SU-DHL-6 (cell line): Measurements from ENCODE around the gene ZNFX1.

Experiments
- H2AFZ ChIP-seq: fragments of 200-600 bp; sonication (generic); 2 replicates; pipeline ENCODE4 v1.6.1; 2014; ENCODE audit warnings: low read depth, mild to moderate bottlenecking, moderate library complexity, mixed read lengths, antibody characterized with exemption, low read length; ENCODE audit not compliant: severe bottlenecking
- H3F3A ChIP-seq: fragments of 200-600 bp; shearing (Covaris generic); 2 replicates; pipeline ENCODE4 v1.6.0; 2016; ENCODE audit warnings: antibody characterized with exemption, mild to moderate bottlenecking; ENCODE audit not compliant: insufficient read depth
- H3K27ac ChIP-seq: fragments of 200-600 bp; sonication (generic); 2 replicates; pipeline ENCODE4 v1.5.1; 2016; ENCODE audit warnings: low read depth, mild to moderate bottlenecking, low read length, moderate library complexity, mixed read lengths
- H3K27me3 ChIP-seq: fragments of 200-600 bp; sonication (generic), shearing (Covaris generic); 2 replicates; pipeline ENCODE4 v1.6.0; 2014; ENCODE audit warnings: mild to moderate bottlenecking, low read length
- H3K36me3 ChIP-seq: fragments of 200-600 bp; sonication (generic); 2 replicates; pipeline ENCODE4 v1.6.1; 2014; ENCODE audit warnings: mild to moderate bottlenecking, low read length, mixed read lengths
- H3K4me2 ChIP-seq: fragments of 300-600, 200-600 bp; shearing (Covaris generic), sonication (generic); 2 replicates; pipeline ENCODE4 v1.6.0; 2014; ENCODE audit warnings: low read length, low read depth, mild to moderate bottlenecking; ENCODE audit not compliant: poor library complexity, severe bottlenecking
- H3K4me3 ChIP-seq: fragments of 200-600 bp; sonication (generic); 2 replicates; pipeline ENCODE4 v1.5.1; 2014; ENCODE audit warnings: antibody characterized with exemption, low read length, mild to moderate bottlenecking, mixed read lengths; ENCODE audit not compliant: insufficient read depth, poor library complexity, severe bottlenecking
- H3K79me2 ChIP-seq: fragments of 200-600 bp; sonication (generic); 2 replicates; pipeline ENCODE4 v1.6.1; 2014; ENCODE audit warnings: mild to moderate bottlenecking, low read length, moderate library complexity; ENCODE audit not compliant: insufficient read depth
- H3K9ac ChIP-seq: fragments of 200-600 bp; sonication (generic); 2 replicates; pipeline ENCODE4 v1.7.0; 2014; ENCODE audit warnings: mild to moderate bottlenecking, low read length
- H3K9me2 ChIP-seq: fragments of 200-600 bp; sonication (generic); replicated peaks from 2 replicates; pipeline ENCODE4 v1.6.1; 2014; ENCODE audit warnings: low read length; ENCODE audit not compliant: insufficient read depth
- H3K9me3 ChIP-seq: fragments of 200-600 bp; sonication (generic); 2 replicates; pipeline ENCODE4 v1.6.1; 2014; ENCODE audit warnings: low read length, mixed read lengths; ENCODE audit not compliant: insufficient read depth
- H4K20me1 ChIP-seq: fragments of 200-600 bp; sonication (generic); 2 replicates; pipeline ENCODE4 v1.6.1; 2014; ENCODE audit warnings: low read depth, mild to moderate bottlenecking, antibody characterized with exemption, low read length, moderate library complexity, mixed read lengths
- CTCF ChIP-seq: fragments of 200-600 bp; sonication (generic); IDR thresholded peaks from one replicate; pipeline ENCODE4 v1.5.1; 2017; ENCODE audit warnings: antibody characterized with exemption, mild to moderate bottlenecking, low read length, moderate library complexity; ENCODE audit not compliant: insufficient read depth, poor library complexity, severe bottlenecking
- EZH2phosphoT487 ChIP-seq: fragments of 200-600 bp; sonication (generic), shearing (Covaris generic); conservative IDR thresholded peaks from 2 replicates; pipeline ENCODE4 v1.6.1; 2018; ENCODE audit warnings: mild to moderate bottlenecking, antibody characterized with exemption, low read length, moderate library complexity, mixed read lengths

Gene ZNFX1

DNA sequence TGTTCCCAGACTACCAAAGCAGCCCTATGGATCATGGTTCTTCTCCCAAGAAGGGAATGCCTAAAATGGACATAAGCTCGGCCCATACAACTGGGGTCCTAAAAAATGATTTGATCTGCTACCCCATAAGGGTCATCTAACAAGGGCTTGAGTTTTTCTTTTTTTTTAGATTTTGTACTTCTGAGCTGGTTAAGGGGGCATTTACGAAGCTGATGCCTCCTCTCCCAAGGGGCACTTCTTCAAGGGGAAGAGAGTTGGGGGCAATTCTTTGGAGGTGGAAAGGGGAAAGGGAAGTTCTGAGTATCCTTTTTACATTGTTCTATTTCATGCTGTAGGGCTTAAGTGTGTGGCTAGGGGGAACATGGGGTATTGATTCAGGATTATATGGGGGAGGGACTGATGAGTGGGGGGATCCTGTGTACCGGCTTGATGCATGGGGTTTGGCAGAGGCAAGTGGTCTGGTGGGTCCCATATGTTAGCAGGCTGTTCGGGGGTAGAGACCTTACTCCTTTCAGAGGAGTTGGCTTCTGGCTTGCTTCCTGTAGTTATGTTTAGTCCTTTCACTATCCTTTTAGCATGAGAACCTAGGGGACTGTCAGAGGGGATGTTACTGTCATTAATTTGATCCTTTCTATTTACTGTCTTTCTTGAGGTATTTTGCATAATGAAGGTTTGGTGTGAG is 8.1 kb upstream of the ZNFX1 start:
- Histone ChIP-seq H3K9ac (no peak overlapping the region), H3K4me3 (no peak overlapping the region), H2AFZ (no peak overlapping the region), H3K79me2 (peaks cover 62% of the 10 kb centered on the region), H3F3A (peaks cover 98% of the 10 kb centered on the region), H3K36me3 (peaks cover 82% of the 10 kb centered on the region), H3K4me2 (peak overlapping the region; percentile 3), H3K27ac (no peak overlapping the region), H3K9me2 (no peaks in the 10 kb centered on the region), H3K9me3 (no peaks in the 10 kb centered on the region; the same call in 1 of the 2 replicates), H3K27me3 (no peaks in the 10 kb centered on the region), H4K20me1 (peaks cover 64% of the 10 kb centered on the region)
- no peak for TF ChIP-seq EZH2phosphoT487
- no peak for TF ChIP-seq CTCF

GRCh38 chr20:49285233-49285668 is 7.4 kb upstream of the ZNFX1 start:
- H3K36me3 ChIP-seq, result peaks cover 89% of the 10 kb centered on the region
- peaks cover 72% of the 10 kb centered on the region for H4K20me1 ChIP-seq
- no peak overlapping the region for H3K27ac ChIP-seq
- H3F3A ChIP-seq, result peaks cover 98% of the 10 kb centered on the region
- H3K4me3 ChIP-seq, result no peak overlapping the region
- TF ChIP-seq EZH2phosphoT487, result no peak
- TF ChIP-seq CTCF, result no peak
- peaks cover 4% of the 10 kb centered on the region; the same call in 1 of the 2 replicates for H3K9me3 ChIP-seq
- no peak overlapping the region for H2AFZ ChIP-seq
- H3K79me2 ChIP-seq, result peaks cover 69% of the 10 kb centered on the region
- H3K9ac ChIP-seq, result no peak overlapping the region
- H3K9me2 ChIP-seq, result no peaks in the 10 kb centered on the region
- H3K4me2 ChIP-seq, result peak overlapping the region; percentile 3
- H3K27me3 ChIP-seq, result no peaks in the 10 kb centered on the region

GRCh38 chr20:49284818-49285217 is 7.0 kb upstream of the ZNFX1 start:
- Histone ChIP-seq H3F3A (peaks cover 98% of the 10 kb centered on the region), H3K9me3 (peaks cover 4% of the 10 kb centered on the region; the same call in 1 of the 2 replicates), H3K36me3 (peaks cover 93% of the 10 kb centered on the region), H2AFZ (no peak overlapping the region), H3K4me3 (no peak overlapping the region), H3K79me2 (peaks cover 73% of the 10 kb centered on the region), H3K4me2 (peak overlapping the region; percentile 3), H3K9ac (no peak overlapping the region), H3K9me2 (no peaks in the 10 kb centered on the region), H3K27me3 (no peaks in the 10 kb centered on the region), H3K27ac (no peak overlapping the region), H4K20me1 (peaks cover 76% of the 10 kb centered on the region)
- TF ChIP-seq CTCF (no peak), EZH2phosphoT487 (no peak)
